ENCODE measurements around the gene TPX2.

The TPX2 gene

GRCh38 chr20:31833931-31834521 lies 94.9 kb downstream of the TPX2 start:
- DNase-seq: no peak

DNA sequence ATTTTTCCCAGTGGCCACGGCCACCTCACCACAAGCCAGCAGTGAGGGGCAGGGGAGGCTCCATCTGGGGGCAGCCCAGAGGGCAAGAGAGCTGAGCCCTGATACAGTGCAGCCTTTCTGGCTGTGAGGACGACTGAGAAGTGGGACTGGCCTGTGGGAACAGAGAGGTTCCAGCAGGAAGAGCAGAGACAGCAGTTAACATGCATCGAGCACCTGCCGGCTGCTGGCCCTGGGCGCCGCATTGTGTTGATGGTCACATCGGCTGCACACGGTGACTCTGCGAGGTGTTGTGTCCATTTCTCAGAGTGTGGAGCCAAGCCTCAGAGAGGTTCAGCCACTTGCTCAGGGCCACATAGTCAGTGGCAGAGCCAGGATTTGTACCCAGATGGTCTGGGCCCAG lies 96.5 kb downstream of the TPX2 start:
- no peak for DNase-seq

DNA sequence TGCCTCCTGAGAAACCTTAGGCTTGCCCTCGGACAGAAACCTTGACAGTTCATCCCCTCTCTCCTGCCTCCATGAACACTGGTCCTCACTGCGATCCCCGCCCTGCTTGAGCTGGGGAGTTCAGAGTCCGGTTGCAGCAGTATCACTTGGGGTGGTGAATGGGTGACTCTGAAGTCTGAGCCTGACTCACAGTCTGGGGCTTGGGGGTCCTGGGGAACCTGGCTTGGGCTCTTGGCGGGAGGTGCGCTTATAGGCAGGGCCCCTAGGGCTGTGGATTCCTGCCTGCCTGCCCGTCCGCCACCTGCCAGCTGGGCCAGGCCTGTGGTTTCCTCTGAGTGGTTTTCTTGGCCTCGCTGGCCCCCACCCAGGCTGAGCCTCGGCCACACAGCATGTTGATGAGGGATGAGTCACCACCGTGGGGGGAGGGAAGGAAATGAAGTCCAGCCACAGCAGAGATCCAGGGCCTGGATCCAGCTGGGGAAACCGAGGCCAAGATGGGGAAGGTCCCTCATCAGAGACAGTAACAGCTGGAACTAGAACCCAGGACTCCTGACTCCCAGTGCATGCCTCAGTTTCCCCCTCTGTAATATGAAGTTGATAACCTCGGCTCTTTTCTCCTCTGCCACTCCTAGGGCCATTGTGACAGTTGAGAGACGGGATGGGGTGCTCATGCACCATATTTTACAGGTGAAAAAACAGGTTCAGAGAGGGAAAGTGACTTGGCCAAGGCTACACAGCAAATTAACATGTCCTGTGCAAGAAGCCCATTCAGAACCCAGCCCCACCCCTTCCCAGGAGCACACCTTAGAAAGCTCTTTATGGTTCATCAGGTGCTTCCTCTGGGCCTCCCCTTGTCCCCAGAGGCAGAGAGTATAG lies 97.1 kb downstream of the TPX2 start:
- DNase-seq: no peak

DNA sequence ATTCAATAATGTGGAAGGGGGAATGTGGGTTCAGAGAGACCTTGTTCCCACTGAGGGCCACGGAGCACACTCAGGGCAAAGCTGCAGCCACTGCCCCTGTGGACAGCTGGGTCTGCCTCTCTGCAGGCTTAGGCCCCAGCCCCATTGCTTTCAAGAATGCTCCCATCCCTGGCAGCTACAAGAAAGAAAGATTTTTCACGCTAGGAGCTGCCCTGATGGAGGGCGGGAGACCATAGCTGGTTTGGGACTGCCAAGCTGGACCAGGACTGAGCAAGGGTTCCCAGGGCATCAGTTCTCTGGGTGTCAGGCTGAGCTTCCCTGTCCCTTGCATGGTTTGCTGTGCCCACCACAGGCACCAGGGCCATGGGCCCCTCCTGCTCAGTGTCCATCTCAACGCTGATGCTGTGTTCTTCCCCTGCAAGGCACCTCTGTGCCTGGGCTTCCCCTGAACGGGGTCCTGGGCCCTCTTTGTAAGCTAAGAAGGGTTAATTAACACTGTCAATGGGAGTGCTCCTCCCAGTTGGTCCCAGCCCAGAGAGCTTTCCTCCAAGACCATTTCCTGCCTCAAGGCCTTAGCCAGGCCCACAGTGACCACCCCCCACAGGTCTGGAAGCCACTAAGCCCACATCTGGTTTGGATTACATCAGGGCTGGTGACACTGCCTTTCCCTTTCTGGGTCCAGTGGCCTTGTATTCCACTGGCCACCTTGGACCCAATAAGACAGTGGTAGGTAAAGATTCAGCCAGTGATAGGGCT lies 97.9 kb downstream of the TPX2 start:
- DNase-seq: no peak

DNA sequence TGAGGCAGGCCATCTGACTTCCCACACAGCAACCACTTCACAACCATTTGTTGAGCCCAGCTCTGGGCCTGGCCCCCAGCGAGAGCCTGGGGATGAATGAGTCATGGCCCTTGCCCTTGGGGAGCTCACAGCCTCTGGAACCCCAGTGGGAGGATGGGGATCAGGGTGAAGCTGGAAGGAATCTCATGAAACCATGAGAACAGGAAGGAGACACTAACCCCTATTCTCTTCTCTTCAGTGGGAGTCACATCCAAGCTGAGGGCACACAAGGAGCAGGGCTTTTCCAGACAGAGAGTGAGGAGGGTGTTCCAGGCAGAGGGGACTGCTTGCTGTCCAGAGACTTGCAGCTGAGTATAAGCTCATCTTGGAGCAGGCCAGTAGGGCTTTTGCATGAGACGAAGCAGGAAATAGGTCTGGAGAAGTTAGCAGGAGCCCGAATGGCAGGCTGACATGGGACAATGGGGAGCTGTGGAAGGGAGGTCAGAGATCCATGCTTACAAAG lies 98.9 kb downstream of the TPX2 start:
- no peak for DNase-seq

DNA sequence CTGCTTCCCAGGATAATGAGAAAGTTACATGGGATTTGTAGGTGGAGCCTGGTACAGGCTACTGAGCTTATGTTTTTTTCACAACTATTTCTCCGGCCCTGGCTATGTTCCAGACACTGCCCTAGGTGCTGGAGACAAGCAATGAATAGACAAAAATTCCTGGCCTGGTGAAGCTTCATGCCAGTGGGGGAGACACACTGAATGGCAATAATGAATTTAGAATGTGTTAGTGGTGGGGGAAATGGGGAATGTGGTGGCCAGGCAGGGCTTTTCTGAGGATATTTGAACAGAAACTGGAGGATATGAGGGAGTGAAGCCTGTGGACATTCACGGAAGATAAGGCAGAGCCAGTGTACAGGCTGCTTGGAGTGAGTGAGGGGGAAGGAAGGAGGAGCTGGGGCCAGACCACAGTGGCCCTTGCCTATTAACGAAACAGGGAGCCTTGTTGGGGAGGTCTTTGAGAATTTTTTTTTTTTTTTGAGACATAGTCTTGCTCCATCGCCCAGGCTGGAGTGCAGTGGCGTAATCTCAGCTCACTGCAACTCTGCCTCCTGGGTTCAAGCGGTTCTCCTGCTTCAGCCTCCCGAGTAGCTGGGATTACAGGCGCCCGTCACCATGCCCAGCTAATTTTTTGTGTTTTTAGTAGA lies 99.7 kb downstream of the TPX2 start:
- DNase-seq: no peak

- DNase-seq: no peak
Observed at GRCh38 chr20:31839782-31840487, 100.8 kb downstream of the TPX2 start.

GRCh38 chr20:31840906-31841816 lies 102.1 kb downstream of the TPX2 start:
- DNase-seq: no peak

DNA sequence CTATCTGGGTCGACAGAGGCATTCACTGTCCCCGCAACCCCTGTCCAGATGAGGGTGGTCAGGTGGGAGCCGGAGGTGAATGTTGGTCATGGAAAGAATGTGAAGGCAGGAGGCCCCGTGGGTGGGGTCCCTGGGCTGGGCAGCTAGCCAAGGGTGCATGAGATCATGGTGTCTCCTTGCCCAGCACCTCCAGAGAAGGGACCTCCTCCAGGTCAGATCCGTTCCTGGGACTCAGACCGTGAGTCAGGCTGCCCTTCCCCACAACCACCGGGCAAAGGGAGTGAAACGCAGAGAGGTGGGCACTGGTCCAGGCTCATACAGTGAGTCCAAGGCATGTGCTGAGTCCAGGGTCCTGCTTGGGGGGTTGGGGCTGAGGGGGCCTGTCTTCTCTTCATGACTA lies 102.8 kb downstream of the TPX2 start:
- DNase-seq: no peak

GRCh38 chr20:31842471-31843157 lies 103.5 kb downstream of the TPX2 start:
- no peak for DNase-seq

GRCh38 chr20:31843288-31843687 lies 104.2 kb downstream of the TPX2 start:
- DNase-seq: no peak

GRCh38 chr20:31843881-31844280 lies 104.8 kb downstream of the TPX2 start:
- DNase-seq: no peak

DNA sequence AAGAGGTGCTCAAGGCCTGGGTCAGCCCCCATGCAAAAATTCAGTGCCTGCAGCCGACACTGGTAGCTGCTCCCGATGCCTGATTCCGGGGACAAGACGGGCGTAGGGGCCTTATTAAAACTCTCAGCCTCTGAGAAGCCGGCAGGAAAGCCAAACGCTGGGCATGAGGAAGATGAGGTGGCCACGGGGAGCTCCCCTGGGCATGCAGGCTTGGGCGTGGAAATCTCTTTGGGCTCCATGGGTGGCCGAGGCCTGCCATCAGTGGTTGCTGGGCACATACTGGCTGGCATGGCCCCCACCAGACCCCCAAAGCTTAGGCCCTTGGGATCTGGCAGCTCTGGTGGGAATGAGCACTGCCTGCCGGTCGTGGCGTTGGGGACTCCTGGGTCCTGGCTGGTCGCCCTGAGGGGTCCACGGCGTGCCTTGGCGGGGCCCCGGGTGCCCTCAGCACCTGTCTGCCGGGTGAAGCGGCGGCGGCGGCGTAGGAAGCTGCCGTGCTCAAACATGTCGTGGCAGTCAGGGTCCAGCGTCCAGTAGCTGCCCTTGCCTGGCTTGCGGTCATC lies 105.7 kb downstream of the TPX2 start:
- DNase-seq: no peak

- no peak for DNase-seq
Observed at GRCh38 chr20:31845300-31845863, 106.3 kb downstream of the TPX2 start, which contains the start of gene FOXS1. Gene FOXS1, minus strand, starts transcription at chr20:31845604. Its CDS starts 62 bp downstream, at chr20:31845542.

DNA sequence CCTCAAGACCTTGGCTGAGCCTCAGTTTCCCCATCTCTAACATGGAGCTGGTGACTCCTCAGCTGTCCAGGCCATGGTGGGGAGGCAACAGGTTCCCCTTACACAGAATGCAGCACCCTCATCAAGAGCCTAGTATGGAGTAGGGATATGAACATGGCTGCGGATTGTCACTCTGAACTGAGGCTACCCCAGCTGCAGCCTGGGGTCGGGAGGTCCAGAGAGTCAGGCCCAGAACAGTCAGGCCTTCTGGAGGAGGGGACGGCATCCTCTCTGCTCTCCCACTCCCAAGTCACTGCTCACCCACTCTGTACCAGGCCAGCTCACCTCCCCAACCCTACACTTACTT lies 107.7 kb downstream of the TPX2 start:
- no peak for DNase-seq

- DNase-seq: no peak
Observed at GRCh38 chr20:31848088-31848999, 109.3 kb downstream of the TPX2 start.

- DNase-seq: no peak
Observed at GRCh38 chr20:31849306-31849930, 110.3 kb downstream of the TPX2 start.

All from NCI-H1092 (cell line).